AG04450 (cell line): ENCODE data around the gene KLHL36. TPM values are rescaled to one million over a fixed set of nuclear protein-coding genes. Genes with fewer than 3 reads are reported as not detected.
A peak's percentile ranks its signal among the peaks of the same experiment; 100 is the strongest.

Experiments used
- CTCF ChIA-PET: fragments of 300-600, 350-600 bp; formaldehyde crosslinking; extraction: SDS; loops from one replicate; lab custom pipeline; 2022; ENCODE audit warnings: antibody characterized with exemption, inconsistent platforms; lab: Charles Lee
- POLR2A ChIA-PET: fragments of 350-600 bp; formaldehyde crosslinking; extraction: SDS; loops from one replicate; lab custom pipeline; 2021; ENCODE audit warnings: antibody characterized with exemption, inconsistent platforms; lab: Yijun Ruan, JAX
- DNase-seq: peaks from one replicate; pipeline ENCODE4 v3.0.0-alpha.2; 2011; ENCODE audit warnings: low read depth, low spot score
- H3K27ac ChIP-seq: one replicate; pipeline ENCODE4 v1.5.1; 2012; ENCODE audit warnings: low read depth, low read length, control low read depth
- H3K27me3 ChIP-seq: one replicate; pipeline ENCODE4 v1.6.0; 2012; ENCODE audit warnings: low read length; ENCODE audit not compliant: control insufficient read depth, insufficient read depth
- H3K4me3 ChIP-seq: 2 replicates; pipeline ENCODE4 v1.5.1; 2011; ENCODE audit warnings: mild to moderate bottlenecking, low read depth, low read length, control low read depth
- H3K9me3 ChIP-seq: 2 replicates; pipeline ENCODE4 v1.5.1; 2012; ENCODE audit warnings: low read length; ENCODE audit not compliant: control insufficient read depth, insufficient read depth
- CTCF ChIP-seq: IDR thresholded peaks from 2 replicates; pipeline ENCODE4 v1.5.1; 2011; ENCODE audit warnings: low read depth, low read length, control low read depth, inconsistent platforms
- polyA plus RNA-seq: library from polyadenylated mRNA; depleted of rRNA; stranded (reverse); fragments of >200 nt; gene quantifications from 2 replicates; pipeline ENCODE4 v1.2.3, GENCODE V29; 2011

KLHL36 gene
- polyA plus RNA-seq, 1 experiment, result 32.6 TPM

- ChIA-PET CTCF (no interaction called here), POLR2A (no interaction called here)
- no peak for TF ChIP-seq CTCF
These were observed 27.6 kb downstream of the KLHL36 start for GRCh38 chr16:84675884-84676283.

GRCh38 chr16:84677017-84677803, 28.9 kb downstream of the KLHL36 start:
- DNase-seq, result no peak

More at GRCh38 chr16:84675884-84676283, 27.6 kb downstream of the KLHL36 start:
- Histone ChIP-seq H3K9me3 (no peaks in the 10 kb centered on the region), H3K27ac (no peak overlapping the region), H3K27me3 (no peaks in the 10 kb centered on the region), H3K4me3 (no peak overlapping the region)
- DNase-seq, result no peak

GRCh38 chr16:84677849-84678248, 29.5 kb downstream of the KLHL36 start:
- ChIA-PET CTCF (interaction anchor here (0.6 to 1.2 kb wide), 3 partner anchors 12 to 57 kb away, joined by 3 to 4 read pairs (median 3); no protein-coding TSS in a partner anchor), POLR2A (interaction anchor here (1.2 kb wide), 1 partner anchor 11 kb away, joined by 3 read pairs; no protein-coding TSS in a partner anchor)
- TF ChIP-seq CTCF, result no peak
- Histone ChIP-seq H3K27ac (no peak overlapping the region), H3K9me3 (no peaks in the 10 kb centered on the region), H3K27me3 (no peaks in the 10 kb centered on the region), H3K4me3 (no peak overlapping the region)
- no peak for DNase-seq

More at GRCh38 chr16:84677017-84677803, 28.9 kb downstream of the KLHL36 start:
- CTCF ChIA-PET, result interaction anchor here (0.7 to 1.2 kb wide), 4 partner anchors 10 to 69 kb away, joined by 3 to 5 read pairs (median 4); no protein-coding TSS in a partner anchor
- peak; percentile 14; the same call in 1 of the 2 replicates for TF ChIP-seq CTCF
- POLR2A ChIA-PET, result interaction anchor here (1.2 kb wide), 1 partner anchor 12 kb away, joined by 3 read pairs; no protein-coding TSS in a partner anchor
- Histone ChIP-seq H3K4me3 (no peak overlapping the region), H3K27ac (no peak overlapping the region), H3K27me3 (no peaks in the 10 kb centered on the region), H3K9me3 (no peaks in the 10 kb centered on the region)

- H3K27ac ChIP-seq, result no peak overlapping the region
- no peak for TF ChIP-seq CTCF
- no peaks in the 10 kb centered on the region for H3K9me3 ChIP-seq
- ChIA-PET CTCF (interaction anchor here (0.6 kb wide), 1 partner anchor 56 kb away, joined by 3 read pairs; no protein-coding TSS in a partner anchor), POLR2A (no interaction called here)
- DNase-seq, result no peak
- no peak overlapping the region for H3K4me3 ChIP-seq
- no peaks in the 10 kb centered on the region for H3K27me3 ChIP-seq
These were observed 30.2 kb downstream of the KLHL36 start for GRCh38 chr16:84678541-84678940.
